ENCODE measurements around the gene MUC5AC.
"Not testable (repeated sequence)": the region's sequence is repeated elsewhere in the genome, so short reads cannot be mapped to it uniquely, and the experiment has no call there.

The MUC5AC gene

GRCh38 chr11:1156506-1157340 lies 1.0 kb upstream of the MUC5AC start:
- no peaks in the 10 kb centered on the region for H3K27me3 ChIP-seq (ENCODE audit: control insufficient read depth in 2 of 2, insufficient read depth in 2 of 2, low read length in 2 of 2)

GRCh38 chr11:1157341-1157644 lies 460 bp upstream of the MUC5AC start:
- Histone ChIP-seq H3K9me3 (ENCODE audit: control insufficient read depth in 2 of 2, low read length in 2 of 2) (no peaks in the 10 kb centered on the region), H3K4me3 (ENCODE audit: low read length in 2 of 2) (no peak overlapping the region), H3K36me3 (ENCODE audit: control insufficient read depth in 2 of 2, insufficient read depth in 2 of 2, low read length in 2 of 2) (no peaks in the 10 kb centered on the region), H3K4me1 (ENCODE audit: control insufficient read depth in 2 of 2, insufficient read depth in 2 of 2, low read length in 2 of 2) (peaks cover 0 to 3% of the 10 kb centered on the region in 2 donors), H3K27me3 (ENCODE audit: control insufficient read depth in 2 of 2, insufficient read depth in 2 of 2, low read length in 2 of 2) (no peaks in the 10 kb centered on the region), H3K9ac (ENCODE audit: low read depth in 1 of 2, low read length in 2 of 2) (no peak overlapping the region), H3K27ac (ENCODE audit: low read depth in 2 of 2, low read length in 2 of 2) (no peak overlapping the region)

More at GRCh38 chr11:1156506-1157340, 1.0 kb upstream of the MUC5AC start:
- H3K27ac ChIP-seq (ENCODE audit: low read depth in 2 of 2, low read length in 2 of 2), result no peak overlapping the region
- no peaks in the 10 kb centered on the region for H3K9me3 ChIP-seq (ENCODE audit: control insufficient read depth in 2 of 2, low read length in 2 of 2)
- H3K4me1 ChIP-seq (ENCODE audit: control insufficient read depth in 2 of 2, insufficient read depth in 2 of 2, low read length in 2 of 2), result peaks cover 0 to 3% of the 10 kb centered on the region in 2 donors
- no peak overlapping the region for H3K9ac ChIP-seq (ENCODE audit: low read depth in 1 of 2, low read length in 2 of 2)
- H3K36me3 ChIP-seq (ENCODE audit: control insufficient read depth in 2 of 2, insufficient read depth in 2 of 2, low read length in 2 of 2), result no peaks in the 10 kb centered on the region
- no peak overlapping the region for H3K4me3 ChIP-seq (ENCODE audit: low read length in 2 of 2)

- no peak overlapping the region for H3K4me3 ChIP-seq (ENCODE audit: low read length in 2 of 2)
- no peaks in the 10 kb centered on the region for H3K27me3 ChIP-seq (ENCODE audit: control insufficient read depth in 2 of 2, insufficient read depth in 2 of 2, low read length in 2 of 2)
- H3K36me3 ChIP-seq (ENCODE audit: control insufficient read depth in 2 of 2, insufficient read depth in 2 of 2, low read length in 2 of 2), result no peaks in the 10 kb centered on the region
- no peak overlapping the region for H3K27ac ChIP-seq (ENCODE audit: low read depth in 2 of 2, low read length in 2 of 2)
- peaks cover 0 to 3% of the 10 kb centered on the region in 2 donors for H3K4me1 ChIP-seq (ENCODE audit: control insufficient read depth in 2 of 2, insufficient read depth in 2 of 2, low read length in 2 of 2)
- no peaks in the 10 kb centered on the region for H3K9me3 ChIP-seq (ENCODE audit: control insufficient read depth in 2 of 2, low read length in 2 of 2)
- H3K9ac ChIP-seq (ENCODE audit: low read depth in 1 of 2, low read length in 2 of 2), result no peak overlapping the region
Observed at GRCh38 chr11:1158681-1159487, 1.1 kb downstream of the MUC5AC start.

- H3K9me3 ChIP-seq (ENCODE audit: control insufficient read depth in 2 of 2, low read length in 2 of 2); H3K27ac ChIP-seq (ENCODE audit: low read depth in 2 of 2, low read length in 2 of 2); H3K4me1 ChIP-seq (ENCODE audit: control insufficient read depth in 2 of 2, insufficient read depth in 2 of 2, low read length in 2 of 2); H3K4me3 ChIP-seq (ENCODE audit: low read length in 2 of 2); H3K27me3 ChIP-seq (ENCODE audit: control insufficient read depth in 2 of 2, insufficient read depth in 2 of 2, low read length in 2 of 2); H3K36me3 ChIP-seq (ENCODE audit: control insufficient read depth in 2 of 2, insufficient read depth in 2 of 2, low read length in 2 of 2); H3K9ac ChIP-seq (ENCODE audit: low read depth in 1 of 2, low read length in 2 of 2): not testable (repeated sequence)
Observed at GRCh38 chr11:1159488-1160220, 1.9 kb downstream of the MUC5AC start.

- Histone ChIP-seq H3K9ac (ENCODE audit: low read depth in 1 of 2, low read length in 2 of 2) (no peak overlapping the region), H3K9me3 (ENCODE audit: control insufficient read depth in 2 of 2, low read length in 2 of 2) (no peaks in the 10 kb centered on the region), H3K36me3 (ENCODE audit: control insufficient read depth in 2 of 2, insufficient read depth in 2 of 2, low read length in 2 of 2) (no peaks in the 10 kb centered on the region), H3K27ac (ENCODE audit: low read depth in 2 of 2, low read length in 2 of 2) (no peak overlapping the region), H3K4me3 (ENCODE audit: low read length in 2 of 2) (no peak overlapping the region), H3K27me3 (ENCODE audit: control insufficient read depth in 2 of 2, insufficient read depth in 2 of 2, low read length in 2 of 2) (no peaks in the 10 kb centered on the region), H3K4me1 (ENCODE audit: control insufficient read depth in 2 of 2, insufficient read depth in 2 of 2, low read length in 2 of 2) (no peaks in the 10 kb centered on the region)
Observed at GRCh38 chr11:1160231-1161101, 2.7 kb downstream of the MUC5AC start.

GRCh38 chr11:1161410-1162137 lies 3.8 kb downstream of the MUC5AC start:
- Histone ChIP-seq H3K4me3 (ENCODE audit: low read length in 2 of 2) (no peak overlapping the region), H3K9me3 (ENCODE audit: control insufficient read depth in 2 of 2, low read length in 2 of 2) (no peaks in the 10 kb centered on the region), H3K27me3 (ENCODE audit: control insufficient read depth in 2 of 2, insufficient read depth in 2 of 2, low read length in 2 of 2) (no peaks in the 10 kb centered on the region), H3K4me1 (ENCODE audit: control insufficient read depth in 2 of 2, insufficient read depth in 2 of 2, low read length in 2 of 2) (no peaks in the 10 kb centered on the region), H3K27ac (ENCODE audit: low read depth in 2 of 2, low read length in 2 of 2) (no peak overlapping the region), H3K9ac (ENCODE audit: low read depth in 1 of 2, low read length in 2 of 2) (no peak overlapping the region), H3K36me3 (ENCODE audit: control insufficient read depth in 2 of 2, insufficient read depth in 2 of 2, low read length in 2 of 2) (no peaks in the 10 kb centered on the region)

- H3K27me3 ChIP-seq (ENCODE audit: control insufficient read depth in 2 of 2, insufficient read depth in 2 of 2, low read length in 2 of 2), result no peaks in the 10 kb centered on the region
- H3K9ac ChIP-seq (ENCODE audit: low read depth in 1 of 2, low read length in 2 of 2), result no peak overlapping the region
- H3K9me3 ChIP-seq (ENCODE audit: control insufficient read depth in 2 of 2, low read length in 2 of 2), result no peaks in the 10 kb centered on the region
- H3K4me3 ChIP-seq (ENCODE audit: low read length in 2 of 2), result no peak overlapping the region
- no peaks in the 10 kb centered on the region for H3K4me1 ChIP-seq (ENCODE audit: control insufficient read depth in 2 of 2, insufficient read depth in 2 of 2, low read length in 2 of 2)
- no peaks in the 10 kb centered on the region for H3K36me3 ChIP-seq (ENCODE audit: control insufficient read depth in 2 of 2, insufficient read depth in 2 of 2, low read length in 2 of 2)
- no peak overlapping the region for H3K27ac ChIP-seq (ENCODE audit: low read depth in 2 of 2, low read length in 2 of 2)
Observed at GRCh38 chr11:1162138-1162475, 4.4 kb downstream of the MUC5AC start.

- Histone ChIP-seq H3K9me3 (ENCODE audit: control insufficient read depth in 2 of 2, low read length in 2 of 2) (no peaks in the 10 kb centered on the region), H3K4me3 (ENCODE audit: low read length in 2 of 2) (no peak overlapping the region), H3K9ac (ENCODE audit: low read depth in 1 of 2, low read length in 2 of 2) (no peak overlapping the region), H3K36me3 (ENCODE audit: control insufficient read depth in 2 of 2, insufficient read depth in 2 of 2, low read length in 2 of 2) (no peaks in the 10 kb centered on the region), H3K27me3 (ENCODE audit: control insufficient read depth in 2 of 2, insufficient read depth in 2 of 2, low read length in 2 of 2) (no peaks in the 10 kb centered on the region), H3K27ac (ENCODE audit: low read depth in 2 of 2, low read length in 2 of 2) (no peak overlapping the region), H3K4me1 (ENCODE audit: control insufficient read depth in 2 of 2, insufficient read depth in 2 of 2, low read length in 2 of 2) (no peaks in the 10 kb centered on the region)
Observed at GRCh38 chr11:1162491-1163311, 4.9 kb downstream of the MUC5AC start.

Data from mucosa of rectum (tissue), 2 donors.